OCI-LY7 (cell line): ENCODE results near the gene UQCRC1. TPM values are rescaled to one million over a fixed set of nuclear protein-coding genes. Genes with fewer than 3 reads are reported as not detected.

Source experiments
- BruUV-seq: library from RNA; stranded (reverse); fragments of 400-500 nt; replicated peaks from 2 replicates; lab custom pipeline; 2021; lab: Mats Ljungman, UMichigan
- CTCF ChIA-PET: fragments of 300-600 bp; sonication (Branson Sonifier 250); formaldehyde crosslinking; loops from one replicate; lab custom pipeline; 2022; ENCODE audit warnings: antibody characterized with exemption; ENCODE audit not compliant: unreplicated experiment; lab: Charles Lee
- POLR2A ChIA-PET: fragments of 300-600 bp; sonication (Branson Sonifier 250); formaldehyde crosslinking; loops from one replicate; lab custom pipeline; 2022; ENCODE audit warnings: antibody characterized with exemption; lab: Charles Lee
- DNase-seq: peaks from one replicate; pipeline ENCODE4 v3.0.0-alpha.2; 2015; ENCODE audit warnings: low spot score
- H2AFZ ChIP-seq: fragments of 200-600 bp; sonication (generic), shearing (Covaris generic); 2 replicates; pipeline ENCODE4 v1.6.1; 2014; ENCODE audit warnings: mild to moderate bottlenecking, antibody characterized with exemption, low read length, moderate library complexity
- H3K27ac ChIP-seq: fragments of 200-600 bp; sonication (generic); 2 replicates; pipeline ENCODE4 v1.5.1; 2014; ENCODE audit warnings: mixed run types, low read depth, mild to moderate bottlenecking, moderate library complexity, low read length, inconsistent platforms; ENCODE audit not compliant: poor library complexity, severe bottlenecking
- H3K36me3 ChIP-seq: fragments of 200-600 bp; sonication (generic); 2 replicates; pipeline ENCODE4 v1.6.1; 2014; ENCODE audit warnings: mild to moderate bottlenecking, antibody characterized with exemption, low read length, moderate library complexity, mixed read lengths; ENCODE audit not compliant: insufficient read depth
- H3K4me1 ChIP-seq: fragments of 200-600 bp; sonication (generic); 2 replicates; pipeline ENCODE4 v1.5.1; 2014; ENCODE audit warnings: mild to moderate bottlenecking, low read length; ENCODE audit not compliant: insufficient read depth, poor library complexity, severe bottlenecking
- H3K4me2 ChIP-seq: fragments of 200-600 bp; sonication (generic); 2 replicates; pipeline ENCODE4 v1.6.1; 2014; ENCODE audit warnings: mild to moderate bottlenecking, low read length
- H3K4me3 ChIP-seq: fragments of 200-600 bp; sonication (generic); 2 replicates; pipeline ENCODE4 v1.5.1; 2014; ENCODE audit warnings: mild to moderate bottlenecking, low read depth, low read length; ENCODE audit not compliant: poor library complexity, severe bottlenecking
- H3K79me2 ChIP-seq: fragments of 200-600 bp; sonication (generic); 2 replicates; pipeline ENCODE4 v1.6.1; 2016; ENCODE audit warnings: low read depth, mild to moderate bottlenecking, low read length, moderate library complexity, mixed read lengths; ENCODE audit not compliant: insufficient read depth
- H3K9me2 ChIP-seq: fragments of 200-600 bp; sonication (generic); 2 replicates; pipeline ENCODE4 v1.6.1; 2016; ENCODE audit warnings: mild to moderate bottlenecking, low read length, mixed read lengths; ENCODE audit not compliant: insufficient read depth
- H3K9me3 ChIP-seq: fragments of 200-600 bp; sonication (generic); 2 replicates; pipeline ENCODE4 v1.6.1; 2014; ENCODE audit warnings: mild to moderate bottlenecking, mixed run types, low read length, mixed read lengths
- H4K20me1 ChIP-seq: fragments of 200-600 bp; sonication (generic); 2 replicates; pipeline ENCODE4 v1.6.1; 2014; ENCODE audit warnings: mild to moderate bottlenecking, antibody characterized with exemption, low read length, moderate library complexity, mixed read lengths; ENCODE audit not compliant: insufficient read depth
- CTCF ChIP-seq: fragments of 200-600 bp; sonication (generic); conservative IDR thresholded peaks from 2 replicates; pipeline ENCODE4 v1.5.1; 2014; ENCODE audit warnings: mild to moderate bottlenecking, antibody characterized with exemption, low read length, moderate library complexity, mixed read lengths
- EZH2phosphoT487 ChIP-seq: fragments of 200-600 bp; sonication (generic); IDR thresholded peaks from 2 replicates; pipeline ENCODE4 v1.6.1; 2018; ENCODE audit warnings: low read depth, borderline replicate concordance, mild to moderate bottlenecking, mixed run types, antibody characterized with exemption, low read length, moderate library complexity, mixed read lengths
- intact Hi-C: fragments of 100-400 bp; cut with micrococcal nuclease; formaldehyde crosslinking; loops from one replicate; pipeline ENCODE4 v1.10.0; 2022; ENCODE audit not compliant: unreplicated experiment
- total RNA-seq, 2 experiments: library from RNA; depleted of rRNA in 1 of 2; stranded (reverse); fragments of >200 nt in 1 of 2; shearing (Covaris generic) in 1 of 2; gene quantifications; 2 replicates each; pipeline ENCODE4 v1.2.3, GENCODE V29; 2014 to 2022

The UQCRC1 gene
- total RNA-seq, 2 experiments from 2014 or later, result 125 to 194 TPM

GRCh38 chr3:48623851-48624547 lies 14.6 kb upstream of the UQCRC1 start:
- H3K4me1 ChIP-seq, result peaks cover 9% of the 10 kb centered on the region
- no peak overlapping the region for H3K27ac ChIP-seq
- peaks cover under 1% of the 10 kb centered on the region; the same call in 1 of the 2 replicates for H3K9me3 ChIP-seq
- POLR2A ChIA-PET, result interaction anchor here (0.5 to 0.9 kb wide), 6 partner anchors 8 to 561 kb away, joined by 3 to 6 read pairs (median 4); no protein-coding TSS in a partner anchor
- H2AFZ ChIP-seq, result 0 out of 2 replicates have a peak overlapping the region, but pooled peaks have one; percentile 10
- no peak overlapping the region for H3K4me2 ChIP-seq
- no peak overlapping the region for H3K4me3 ChIP-seq
- CTCF ChIA-PET, result no interaction called here
- TF ChIP-seq EZH2phosphoT487 (no peak), CTCF (no peak)
- no peaks in the 10 kb centered on the region for H3K79me2 ChIP-seq
- intact Hi-C loops, result no loop called here
- H4K20me1 ChIP-seq, result no peaks in the 10 kb centered on the region
- peaks cover 11% of the 10 kb centered on the region; the same call in 1 of the 2 replicates for H3K36me3 ChIP-seq
- no peaks in the 10 kb centered on the region for H3K9me2 ChIP-seq
- no TSS peak for BruUV-seq
- DNase-seq, result peak; percentile 37

GRCh38 chr3:48621461-48621869 lies 12.0 kb upstream of the UQCRC1 start, which contains the start of gene TMEM89:
TSS of gene TMEM89 (minus strand) at chr3:48621769. CDS start at chr3:48621756, 13 bp downstream.
- no peaks in the 10 kb centered on the region for H4K20me1 ChIP-seq
- H3K4me1 ChIP-seq, result peaks cover 9% of the 10 kb centered on the region
- H3K4me2 ChIP-seq, result no peak within 1 kb of the TSS
- no peak within 1 kb of the TSS for H2AFZ ChIP-seq
- peaks cover 20% of the 10 kb centered on the region for H3K9me3 ChIP-seq
- ChIA-PET CTCF (no interaction called here), POLR2A (interaction anchor here (0.6 kb wide), 1 partner anchor 971 kb away, joined by 3 read pairs; no protein-coding TSS in a partner anchor)
- no peaks in the 10 kb centered on the region for H3K79me2 ChIP-seq
- no peak for DNase-seq
- H3K4me3 ChIP-seq, result no peak within 1 kb of the TSS
- TF ChIP-seq CTCF (no peak), EZH2phosphoT487 (no peak)
- BruUV-seq, result no TSS peak
- H3K36me3 ChIP-seq, result peaks cover 11% of the 10 kb centered on the region; the same call in 1 of the 2 replicates
- intact Hi-C loops, result no loop called here
- H3K27ac ChIP-seq, result no peak within 1 kb of the TSS
- no peaks in the 10 kb centered on the region for H3K9me2 ChIP-seq
